Neural crest cell (in vitro differentiated cells): ENCODE data around the gene HOXD8. TPM values are rescaled to one million over a fixed set of nuclear protein-coding genes. Genes with fewer than 3 reads are reported as not detected.

Experiments
- DNase-seq: peaks from one replicate; pipeline ENCODE4 v3.0.0; 2021; ENCODE audit warnings: low read depth, mixed read lengths, low spot score
- H3K27ac Mint-ChIP-seq: one replicate; pipeline ENCODE4 v1.8.0; 2021; ENCODE audit warnings: mild to moderate bottlenecking, mixed read lengths; ENCODE audit not compliant: unreplicated experiment
- H3K27me3 Mint-ChIP-seq: 2 replicates; pipeline ENCODE4 v1.8.0; 2021; ENCODE audit warnings: low read depth, mild to moderate bottlenecking, mixed read lengths
- H3K36me3 Mint-ChIP-seq: 2 replicates; pipeline ENCODE4 v1.8.0; 2021; ENCODE audit warnings: low read depth, mild to moderate bottlenecking, mixed read lengths
- H3K4me1 Mint-ChIP-seq: 2 replicates; pipeline ENCODE4 v1.8.0; 2021; ENCODE audit warnings: mixed read lengths
- H3K4me3 Mint-ChIP-seq: one replicate; pipeline ENCODE4 v1.8.0; 2021; ENCODE audit warnings: mild to moderate bottlenecking, mixed read lengths
- H3K9me3 Mint-ChIP-seq: 2 replicates; pipeline ENCODE4 v1.8.0; 2021; ENCODE audit warnings: mixed read lengths
- long read RNA-seq: library from polyadenylated mRNA; unstranded; transcript quantifications from one replicate; pipeline ENCODE4 v2.0.0, GENCODE V29; 2020
- total RNA-seq: library from RNA; stranded (reverse); gene quantifications from 2 replicates; pipeline ENCODE4 v1.2.1, GENCODE V29; 2021
- TF ChIP-seq, protein P1 (sequence below): fragments of 200-600 bp; sonication (generic); conservative IDR thresholded peaks from 2 replicates; pipeline ENCODE4 v1.5.0; 2021; ENCODE audit warnings: antibody characterized with exemption, mild to moderate bottlenecking

The HOXD8 gene
- total RNA-seq: not detected in 2 replicates
- long read RNA-seq: 0 reads

DNA sequence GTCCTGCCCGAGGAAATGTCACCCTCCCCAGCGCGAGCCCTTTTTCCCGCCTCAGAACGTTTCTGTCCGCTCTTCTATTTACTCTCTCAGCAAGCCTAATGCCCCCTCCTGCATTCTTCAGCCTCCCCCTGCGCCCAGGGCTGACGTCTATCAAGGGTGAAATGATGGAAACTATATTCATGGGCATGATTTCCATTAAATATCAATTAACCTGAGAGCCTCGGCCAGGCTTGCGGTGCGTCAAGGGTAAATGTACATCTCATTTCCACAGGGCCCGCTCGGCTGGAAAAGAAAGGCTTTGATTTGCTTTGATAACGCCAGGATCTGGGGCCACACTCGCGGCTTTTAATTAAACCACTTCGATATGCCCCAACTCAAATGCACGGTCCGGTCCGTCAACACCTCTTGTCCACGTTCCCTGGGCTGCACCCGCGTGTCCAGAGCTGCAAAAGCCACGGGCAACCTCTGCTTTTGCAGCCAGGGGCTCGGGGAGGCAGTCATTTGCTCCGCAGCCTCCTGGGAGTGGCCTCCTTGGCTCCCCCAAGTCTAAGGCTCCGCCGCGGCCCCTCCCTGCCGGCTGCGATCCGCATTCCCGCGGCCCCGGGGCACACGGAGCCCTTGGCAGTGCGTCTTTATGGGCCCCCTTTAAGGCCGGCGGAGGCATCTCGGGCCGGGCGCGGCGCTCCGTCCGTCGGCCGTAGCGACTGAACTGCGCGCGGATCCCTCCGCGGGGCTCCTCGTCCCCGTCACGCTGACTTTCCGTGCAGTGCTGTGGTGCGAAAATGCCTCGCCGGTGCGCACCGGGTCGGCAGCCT is at the start of gene HOXD8:
Gene HOXD8, plus strand, starts transcription at position 724 of the 815 bp plus-strand sequence. CDS start 662 bp downstream, outside the sequence.
- Mint-ChIP-seq H3K9me3 (no peaks in the 10 kb centered on the region), H3K27ac (no peak within 1 kb of the TSS), H3K4me3 (peak within 1 kb of the TSS; percentile 81), H3K27me3 (peaks cover 94% of the 10 kb centered on the region), H3K36me3 (no peaks in the 10 kb centered on the region), H3K4me1 (peaks cover 17% of the 10 kb centered on the region)
- peak; percentile 48 for DNase-seq
- TF ChIP-seq, protein P1, sequence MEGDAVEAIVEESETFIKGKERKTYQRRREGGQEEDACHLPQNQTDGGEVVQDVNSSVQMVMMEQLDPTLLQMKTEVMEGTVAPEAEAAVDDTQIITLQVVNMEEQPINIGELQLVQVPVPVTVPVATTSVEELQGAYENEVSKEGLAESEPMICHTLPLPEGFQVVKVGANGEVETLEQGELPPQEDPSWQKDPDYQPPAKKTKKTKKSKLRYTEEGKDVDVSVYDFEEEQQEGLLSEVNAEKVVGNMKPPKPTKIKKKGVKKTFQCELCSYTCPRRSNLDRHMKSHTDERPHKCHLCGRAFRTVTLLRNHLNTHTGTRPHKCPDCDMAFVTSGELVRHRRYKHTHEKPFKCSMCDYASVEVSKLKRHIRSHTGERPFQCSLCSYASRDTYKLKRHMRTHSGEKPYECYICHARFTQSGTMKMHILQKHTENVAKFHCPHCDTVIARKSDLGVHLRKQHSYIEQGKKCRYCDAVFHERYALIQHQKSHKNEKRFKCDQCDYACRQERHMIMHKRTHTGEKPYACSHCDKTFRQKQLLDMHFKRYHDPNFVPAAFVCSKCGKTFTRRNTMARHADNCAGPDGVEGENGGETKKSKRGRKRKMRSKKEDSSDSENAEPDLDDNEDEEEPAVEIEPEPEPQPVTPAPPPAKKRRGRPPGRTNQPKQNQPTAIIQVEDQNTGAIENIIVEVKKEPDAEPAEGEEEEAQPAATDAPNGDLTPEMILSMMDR: no peak

DNA sequence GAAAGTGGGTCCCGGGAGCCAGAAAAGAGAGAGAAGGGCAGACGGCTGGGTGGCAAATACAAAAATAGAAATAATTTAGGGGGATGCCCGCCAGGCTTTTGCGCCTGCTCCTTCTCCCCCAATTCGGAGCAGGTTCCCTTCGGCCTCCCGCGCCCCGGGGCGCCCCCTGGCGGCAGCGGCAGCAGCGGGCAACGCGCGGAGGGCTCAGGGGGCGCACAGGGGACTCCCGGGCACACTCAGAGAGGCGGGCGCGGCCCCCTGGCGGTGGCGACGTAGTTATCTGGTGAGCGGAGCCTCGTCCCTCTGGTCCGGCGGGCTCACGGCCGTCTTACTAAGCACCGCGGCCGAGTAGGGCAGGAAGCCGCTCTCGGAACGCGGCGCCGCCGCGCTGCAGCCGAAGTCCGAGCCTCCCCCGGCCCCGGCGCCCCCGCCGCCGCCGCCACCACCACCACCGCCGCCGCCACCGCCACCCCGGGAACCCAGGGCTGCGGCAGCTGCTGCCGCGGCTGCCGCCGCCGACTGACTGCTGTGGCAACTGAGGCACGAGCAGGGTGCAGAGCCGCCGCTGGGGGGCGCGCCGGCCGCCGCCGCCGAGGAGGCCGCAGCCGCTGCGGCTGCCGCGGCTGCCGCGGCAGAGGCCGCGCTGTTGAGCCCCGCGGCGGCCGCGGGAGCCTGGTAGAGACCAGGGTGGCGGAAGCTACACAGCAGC is 49.5 kb upstream of the HOXD8 start:
- H3K4me3 Mint-ChIP-seq: peak overlapping the region; percentile 76

DNA sequence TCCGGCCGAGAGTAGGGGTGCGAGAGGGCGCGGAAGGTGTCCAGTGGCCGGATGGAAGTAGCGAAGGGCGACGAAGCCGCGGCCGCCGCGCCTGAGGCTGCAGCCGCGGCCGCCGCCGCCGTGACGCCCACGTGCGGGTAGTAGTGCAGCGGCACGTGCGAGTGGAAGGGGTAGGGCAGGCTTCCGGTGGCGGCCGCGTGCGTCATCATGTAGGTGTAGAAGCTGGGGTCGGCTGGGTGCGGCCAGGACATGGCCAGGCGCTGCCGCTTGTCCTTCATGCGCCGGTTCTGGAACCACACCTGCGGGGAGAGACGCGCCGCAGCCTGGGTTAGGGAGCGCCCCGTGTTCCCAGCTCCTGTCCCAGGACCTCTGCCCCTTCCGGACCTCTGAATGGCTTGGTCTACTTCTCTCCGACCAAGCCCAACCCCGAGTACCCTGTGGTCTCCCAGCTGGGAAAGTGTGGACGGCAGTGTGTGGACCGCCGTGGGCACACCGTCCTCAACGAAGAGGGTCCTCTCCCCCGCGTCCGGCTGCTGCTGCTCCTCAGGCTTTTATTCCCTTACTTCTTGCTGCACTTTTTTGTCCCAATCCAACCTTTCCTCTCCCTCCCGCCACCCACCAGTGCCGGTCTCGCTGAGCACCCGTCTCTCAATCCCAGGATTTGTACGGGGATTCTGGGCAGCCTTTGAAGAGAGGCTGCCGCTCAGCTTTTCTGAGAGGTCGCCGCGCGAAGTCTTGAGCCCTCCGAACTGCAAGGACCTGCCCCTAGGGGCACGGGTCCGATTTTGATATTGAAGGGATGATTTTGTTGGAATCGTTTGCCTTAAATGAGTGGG is 48.7 kb upstream of the HOXD8 start:
- H3K4me1 Mint-ChIP-seq: peaks cover 13% of the 10 kb centered on the region
- no peak for DNase-seq
- H3K27me3 Mint-ChIP-seq: peaks cover 96% of the 10 kb centered on the region
- no peaks in the 10 kb centered on the region for H3K9me3 Mint-ChIP-seq
- peaks cover 6% of the 10 kb centered on the region for H3K36me3 Mint-ChIP-seq
- TF ChIP-seq, protein P1: no peak
- peak overlapping the region; percentile 79 for H3K4me3 Mint-ChIP-seq
- H3K27ac Mint-ChIP-seq: no peak overlapping the region

More for the DNA sequence above, 49.5 kb upstream of the HOXD8 start:
- Mint-ChIP-seq H3K36me3 (peaks cover 6% of the 10 kb centered on the region), H3K9me3 (no peaks in the 10 kb centered on the region), H3K27me3 (peaks cover 96% of the 10 kb centered on the region), H3K4me1 (peaks cover 13% of the 10 kb centered on the region), H3K27ac (no peak overlapping the region)
- TF ChIP-seq, protein P1: peak; percentile 92
- peak; percentile 70 for DNase-seq

DNA sequence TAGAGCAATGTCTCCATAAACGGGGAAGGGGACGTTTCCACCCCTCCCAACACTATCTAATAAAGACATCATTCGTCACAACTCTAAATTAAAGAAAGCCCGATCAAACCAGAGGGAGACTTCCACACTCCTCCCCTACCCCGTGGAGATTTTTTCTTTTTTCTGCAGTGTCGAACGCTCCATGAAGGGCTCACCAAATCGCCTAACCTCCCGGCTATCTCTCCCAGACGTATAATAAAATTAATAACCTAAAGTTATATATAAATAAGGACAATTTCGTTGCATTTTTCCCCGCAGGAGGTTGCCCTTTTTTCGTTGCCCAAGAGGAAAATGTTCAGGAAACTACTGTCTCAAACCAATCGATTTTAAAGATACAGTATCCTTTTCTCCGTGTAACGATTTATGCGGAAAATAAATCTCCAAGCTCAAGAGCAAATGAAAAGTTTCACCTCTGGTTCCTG is 48.1 kb upstream of the HOXD8 start:
- Mint-ChIP-seq H3K9me3 (no peaks in the 10 kb centered on the region), H3K27ac (no peak overlapping the region), H3K27me3 (peaks cover 96% of the 10 kb centered on the region), H3K4me1 (peaks cover 13% of the 10 kb centered on the region), H3K4me3 (peak overlapping the region; percentile 79), H3K36me3 (peaks cover 6% of the 10 kb centered on the region)
- DNase-seq: no peak
- TF ChIP-seq, protein P1: no peak
